T-helper 1 cell treated with Interleukin-12 subunit alpha and Interleukin-12 subunit beta and Interleukin-4 antibody, amounts not matched to agents 30 μg/mL and 1 μg/mL, for 36 hours (primary cell): ENCODE results near the gene TCAP.

ENCODE experiments used
- H3K27ac Mint-ChIP-seq: one replicate; pipeline ENCODE4 v1.8.0; 2021; ENCODE audit warnings: mild to moderate bottlenecking, mixed read lengths
- H3K27me3 Mint-ChIP-seq: one replicate; pipeline ENCODE4 v1.8.0; 2021; ENCODE audit warnings: low read depth, mixed read lengths
- H3K36me3 Mint-ChIP-seq: one replicate; pipeline ENCODE4 v1.8.0; 2021; ENCODE audit warnings: low read depth, mixed read lengths
- H3K4me1 Mint-ChIP-seq: one replicate; pipeline ENCODE4 v1.8.0; 2021; ENCODE audit warnings: low read depth, mixed read lengths
- H3K4me3 Mint-ChIP-seq: one replicate; pipeline ENCODE4 v1.8.0; 2021; ENCODE audit warnings: mild to moderate bottlenecking, moderate library complexity, mixed read lengths
- H3K9me3 Mint-ChIP-seq: one replicate; pipeline ENCODE4 v1.8.0; 2021; ENCODE audit warnings: mixed read lengths

TCAP gene

DNA sequence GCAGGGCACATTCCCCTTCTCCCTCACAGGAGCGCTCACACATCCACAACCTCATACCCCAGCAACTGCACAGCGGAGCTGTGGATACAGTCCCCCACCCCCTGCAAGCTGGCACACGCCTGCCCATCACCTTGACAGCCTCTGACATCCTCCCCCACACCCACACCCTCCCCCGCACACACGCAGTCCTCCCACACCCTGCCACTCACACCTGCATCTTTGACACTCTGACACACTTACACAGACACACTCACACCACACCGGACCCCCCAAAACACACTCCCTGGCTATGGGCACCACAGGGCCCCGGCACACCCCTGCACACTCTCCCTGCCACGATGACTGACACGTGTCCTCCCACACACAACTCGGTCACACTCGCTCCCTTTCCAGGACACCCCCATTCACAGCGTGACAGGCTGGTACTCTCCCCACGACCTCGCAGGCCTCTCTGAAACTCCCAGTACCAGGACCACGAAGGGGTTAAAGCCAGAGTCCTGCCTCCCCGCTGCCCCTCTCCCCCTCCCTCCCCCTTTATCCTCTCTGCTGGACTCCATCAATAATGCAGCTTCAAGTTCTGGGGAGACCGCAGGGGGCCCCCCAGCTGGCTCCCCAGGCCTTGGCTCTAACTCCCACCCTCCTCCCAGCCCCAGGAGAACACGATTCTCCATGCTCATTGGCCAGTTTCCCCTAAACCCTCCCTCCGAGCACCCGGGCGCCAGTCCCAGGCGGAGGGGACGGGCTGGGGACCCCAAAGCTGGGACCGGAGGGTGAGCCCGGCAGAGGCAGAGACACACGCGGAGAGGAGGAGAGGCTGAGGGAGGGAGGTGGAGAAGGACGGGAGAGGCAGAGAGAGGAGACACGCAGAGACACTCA, 38.7 kb upstream of the TCAP start, which contains the start of gene PPP1R1B:
Gene PPP1R1B (plus strand): TSS at position 782 of the 876 bp plus-strand sequence. CDS start 441 bp downstream, outside the sequence.
- Mint-ChIP-seq H3K27me3 (peaks cover 67% of the 10 kb centered on the region), H3K36me3 (no peaks in the 10 kb centered on the region), H3K4me1 (peaks cover 24% of the 10 kb centered on the region), H3K9me3 (no peaks in the 10 kb centered on the region), H3K27ac (no peak within 1 kb of the TSS), H3K4me3 (no peak within 1 kb of the TSS)

DNA sequence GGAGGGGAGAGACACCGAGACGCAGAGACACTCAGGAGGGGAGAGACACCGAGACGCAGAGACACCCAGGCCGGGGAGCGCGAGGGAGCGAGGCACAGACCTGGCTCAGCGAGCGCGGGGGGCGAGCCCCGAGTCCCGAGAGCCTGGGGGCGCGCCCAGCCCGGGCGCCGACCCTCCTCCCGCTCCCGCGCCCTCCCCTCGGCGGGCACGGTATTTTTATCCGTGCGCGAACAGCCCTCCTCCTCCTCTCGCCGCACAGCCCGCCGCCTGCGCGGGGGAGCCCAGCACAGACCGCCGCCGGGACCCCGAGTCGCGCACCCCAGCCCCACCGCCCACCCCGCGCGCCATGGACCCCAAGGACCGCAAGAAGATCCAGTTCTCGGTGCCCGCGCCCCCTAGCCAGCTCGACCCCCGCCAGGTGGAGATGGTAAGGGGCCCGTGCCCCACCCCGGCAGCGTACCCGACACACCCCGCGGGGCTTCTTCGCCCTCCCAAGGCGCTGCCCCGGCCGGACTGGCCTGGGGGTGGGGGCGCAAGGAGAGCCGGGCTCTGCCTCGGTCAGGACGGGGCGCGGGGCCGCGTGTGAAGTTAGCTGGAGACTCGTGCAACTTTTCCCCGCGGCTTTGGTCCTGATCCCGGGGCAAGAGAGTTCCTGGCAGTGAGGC, 38.0 kb upstream of the TCAP start:
- H3K27ac Mint-ChIP-seq = no peak overlapping the region
- H3K27me3 Mint-ChIP-seq = peaks cover 69% of the 10 kb centered on the region
- H3K4me1 Mint-ChIP-seq = peaks cover 25% of the 10 kb centered on the region
- no peak overlapping the region for H3K4me3 Mint-ChIP-seq
- H3K36me3 Mint-ChIP-seq = no peaks in the 10 kb centered on the region
- H3K9me3 Mint-ChIP-seq = no peaks in the 10 kb centered on the region

DNA sequence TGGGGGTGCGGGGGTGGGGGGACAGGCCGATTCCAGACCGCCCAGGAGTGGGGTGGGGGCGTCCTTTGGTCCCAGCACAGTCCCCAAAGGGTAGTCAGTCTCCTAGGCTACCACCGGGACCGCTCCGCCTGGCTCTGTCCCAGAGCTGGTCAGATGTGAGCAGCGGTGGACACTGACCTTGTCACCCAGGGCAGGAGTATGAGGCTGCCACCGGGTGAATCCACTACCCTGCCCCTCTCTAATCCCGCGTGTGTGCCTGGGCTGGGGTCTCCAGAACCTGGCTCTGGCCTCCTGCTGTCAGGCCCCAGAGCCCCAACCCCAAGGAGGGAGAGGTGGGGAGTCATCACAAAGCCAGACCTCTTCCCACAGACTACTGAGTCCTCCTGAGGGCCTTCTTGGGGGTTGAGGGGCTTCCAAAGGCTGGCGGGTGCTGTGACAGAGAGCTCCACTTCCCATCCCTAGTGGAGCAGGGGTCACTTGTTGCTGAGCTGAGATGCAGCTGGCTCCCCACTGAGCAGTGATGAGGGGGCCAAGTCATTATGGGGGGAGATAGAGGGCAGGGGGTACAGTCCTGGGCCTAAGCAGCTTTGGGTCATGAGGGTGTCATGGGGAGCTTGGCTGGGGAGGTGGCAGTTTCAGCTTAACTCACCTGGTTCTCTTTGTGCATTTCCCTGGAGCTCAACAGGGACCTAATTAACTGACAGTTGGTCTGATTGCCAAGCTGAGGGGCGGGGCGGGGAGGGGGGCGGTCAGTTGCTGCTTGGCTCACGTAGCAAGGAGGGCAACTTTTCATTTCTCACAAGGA, 37.2 kb upstream of the TCAP start:
- Mint-ChIP-seq H3K27ac (no peak overlapping the region), H3K36me3 (no peaks in the 10 kb centered on the region), H3K27me3 (peaks cover 69% of the 10 kb centered on the region), H3K4me1 (peaks cover 21% of the 10 kb centered on the region), H3K4me3 (no peak overlapping the region), H3K9me3 (no peaks in the 10 kb centered on the region)

DNA sequence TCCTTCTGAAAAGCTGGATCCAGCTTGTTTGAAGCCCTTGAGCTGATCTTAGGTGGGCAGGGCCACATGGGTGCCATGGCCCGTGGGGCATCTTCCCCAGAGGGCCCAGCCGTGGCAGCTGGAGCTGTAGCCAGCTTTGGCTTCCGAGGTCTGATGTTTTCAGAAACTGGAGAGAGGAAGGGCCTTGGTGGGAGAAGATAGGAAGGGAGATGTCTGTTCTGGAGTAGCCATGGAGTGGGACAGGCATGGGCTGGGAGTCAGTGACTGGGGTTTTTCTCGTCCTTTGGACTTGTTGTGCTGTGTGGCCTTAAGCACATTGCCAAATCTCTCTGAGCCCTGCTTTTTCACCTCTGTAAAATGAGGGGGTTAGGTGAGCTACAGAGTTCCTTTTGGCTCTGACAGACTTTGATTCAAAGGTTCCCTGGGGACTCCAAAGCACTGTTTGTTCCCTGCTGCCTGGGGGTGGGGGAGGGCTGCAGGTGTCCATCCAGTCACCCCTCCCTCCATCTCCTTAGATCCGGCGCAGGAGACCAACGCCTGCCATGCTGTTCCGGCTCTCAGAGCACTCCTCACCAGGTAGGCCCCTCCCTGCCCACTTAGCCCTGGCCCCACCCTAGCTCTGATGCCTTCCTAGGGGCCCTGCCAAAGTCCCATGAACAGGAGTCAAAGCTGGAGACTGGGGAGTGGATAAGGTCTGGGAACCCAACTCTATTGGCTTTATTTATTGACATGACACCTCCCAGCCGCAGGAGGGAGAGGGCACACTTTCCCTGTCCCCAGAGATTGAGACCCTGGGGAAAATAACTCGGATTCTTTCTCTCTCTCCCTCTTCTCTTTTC, 36.3 kb upstream of the TCAP start:
- H3K4me3 Mint-ChIP-seq = no peak overlapping the region
- H3K36me3 Mint-ChIP-seq = no peaks in the 10 kb centered on the region
- H3K4me1 Mint-ChIP-seq = peaks cover 13% of the 10 kb centered on the region
- H3K27ac Mint-ChIP-seq = no peak overlapping the region
- H3K27me3 Mint-ChIP-seq = peaks cover 62% of the 10 kb centered on the region
- no peaks in the 10 kb centered on the region for H3K9me3 Mint-ChIP-seq

DNA sequence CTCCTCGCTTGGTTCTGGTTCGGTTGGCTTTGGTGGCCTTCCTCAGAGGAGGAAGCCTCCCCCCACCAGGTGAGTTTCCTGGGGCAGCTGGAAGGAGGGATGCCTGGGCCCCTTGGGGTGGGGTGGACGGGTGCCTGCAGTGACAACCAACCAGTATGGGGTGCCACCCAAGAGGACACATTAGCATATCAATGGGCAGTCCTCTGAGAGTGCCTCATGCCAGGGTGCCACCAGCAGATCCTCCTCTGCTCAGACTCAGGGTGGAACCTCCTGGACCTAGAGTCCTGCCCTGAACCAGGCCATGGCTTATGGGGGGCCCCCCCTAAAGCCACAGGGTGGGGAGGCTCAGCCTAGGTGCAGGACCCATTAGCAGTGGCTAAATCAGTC, 35.7 kb upstream of the TCAP start:
- Mint-ChIP-seq H3K4me3 (no peak overlapping the region), H3K27ac (no peak overlapping the region), H3K9me3 (no peaks in the 10 kb centered on the region), H3K27me3 (peaks cover 60% of the 10 kb centered on the region), H3K4me1 (peaks cover 13% of the 10 kb centered on the region), H3K36me3 (no peaks in the 10 kb centered on the region)

DNA sequence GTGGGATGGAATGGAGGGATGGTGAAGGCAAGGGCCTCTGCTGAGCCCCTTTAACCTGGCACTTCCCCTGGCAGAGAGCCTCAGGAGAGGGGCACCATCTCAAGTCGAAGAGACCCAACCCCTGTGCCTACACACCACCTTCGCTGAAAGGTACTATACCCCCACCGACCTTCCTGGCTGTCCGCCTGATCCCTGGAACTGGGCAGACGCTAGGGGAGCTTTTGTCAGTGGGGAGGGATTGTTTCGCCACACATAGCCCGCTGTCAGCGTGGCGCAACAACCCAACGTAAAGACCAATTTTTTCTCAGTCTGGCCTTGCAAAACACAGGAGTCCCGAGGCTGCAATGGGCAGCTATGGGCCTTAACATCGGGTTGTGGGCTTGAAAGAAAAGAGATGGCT, 35.3 kb upstream of the TCAP start:
- H3K9me3 Mint-ChIP-seq = no peaks in the 10 kb centered on the region
- H3K4me1 Mint-ChIP-seq = peaks cover 13% of the 10 kb centered on the region
- H3K27ac Mint-ChIP-seq = no peak overlapping the region
- no peak overlapping the region for H3K4me3 Mint-ChIP-seq
- no peaks in the 10 kb centered on the region for H3K36me3 Mint-ChIP-seq
- H3K27me3 Mint-ChIP-seq = peaks cover 56% of the 10 kb centered on the region

DNA sequence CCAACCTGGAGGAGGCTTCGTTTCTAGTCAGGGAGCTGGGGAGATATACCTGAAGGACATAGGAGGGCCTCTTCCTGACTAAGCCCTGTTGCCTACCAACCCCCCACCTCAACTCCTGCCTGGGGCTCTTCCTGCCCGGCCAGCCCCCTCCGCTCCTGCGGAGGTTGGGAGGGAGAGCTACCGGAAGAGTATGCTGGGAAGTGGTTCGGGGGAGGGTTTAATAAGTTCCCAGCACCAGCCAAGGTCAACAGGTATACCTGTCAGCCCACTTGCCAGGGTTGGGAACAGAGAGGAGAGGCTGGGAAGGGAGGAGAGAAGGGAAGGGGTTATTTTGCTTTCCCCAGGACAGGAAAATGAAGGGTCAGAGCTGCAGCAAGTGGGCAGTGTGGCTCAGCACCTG, 33.7 kb upstream of the TCAP start:
- Mint-ChIP-seq H3K27ac (no peak overlapping the region), H3K9me3 (no peaks in the 10 kb centered on the region), H3K27me3 (peaks cover 41% of the 10 kb centered on the region), H3K36me3 (no peaks in the 10 kb centered on the region), H3K4me3 (no peak overlapping the region), H3K4me1 (peaks cover 13% of the 10 kb centered on the region)

DNA sequence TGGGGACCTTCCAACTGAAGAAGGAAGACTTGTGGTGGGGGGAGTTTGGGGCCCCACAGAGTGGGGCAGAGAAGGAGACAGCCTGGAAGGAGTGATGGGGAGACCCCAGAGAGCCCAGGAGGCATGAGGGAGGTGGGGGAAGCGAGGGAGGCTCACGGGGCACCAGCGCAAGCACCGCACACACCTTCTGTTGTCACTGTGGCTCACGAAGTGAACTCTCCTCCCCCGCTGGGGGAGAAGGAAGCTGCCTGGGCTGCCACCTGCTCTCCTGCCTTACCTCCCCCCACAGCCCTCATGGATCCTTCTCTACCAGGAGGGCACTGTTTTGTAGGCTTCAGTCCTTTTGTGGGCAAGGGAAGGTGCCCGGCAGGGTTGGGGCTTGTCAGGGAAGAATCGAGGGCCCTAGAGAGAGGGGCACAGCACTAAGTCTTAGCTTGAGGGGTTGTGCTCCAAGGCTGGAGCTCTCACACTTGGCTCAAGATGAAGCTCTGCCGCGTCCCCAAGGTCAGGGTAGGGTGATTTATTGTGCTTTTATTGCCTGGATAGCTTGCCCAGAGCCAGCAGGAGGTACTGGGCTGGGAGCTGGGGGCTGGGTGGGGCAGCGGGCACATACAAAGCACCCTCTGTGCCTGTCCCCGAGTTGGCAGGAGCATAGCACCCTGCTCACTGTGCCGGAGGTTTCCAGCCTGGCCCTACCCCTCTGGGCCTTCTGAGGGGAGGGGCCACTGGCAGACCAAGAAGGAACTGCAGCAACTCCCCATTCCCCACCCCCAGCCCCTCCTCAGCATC, 32.8 kb upstream of the TCAP start:
- Mint-ChIP-seq H3K27ac (no peak overlapping the region), H3K4me1 (peaks cover 14% of the 10 kb centered on the region), H3K36me3 (no peaks in the 10 kb centered on the region), H3K9me3 (no peaks in the 10 kb centered on the region), H3K27me3 (peaks cover 35% of the 10 kb centered on the region), H3K4me3 (no peak overlapping the region)

DNA sequence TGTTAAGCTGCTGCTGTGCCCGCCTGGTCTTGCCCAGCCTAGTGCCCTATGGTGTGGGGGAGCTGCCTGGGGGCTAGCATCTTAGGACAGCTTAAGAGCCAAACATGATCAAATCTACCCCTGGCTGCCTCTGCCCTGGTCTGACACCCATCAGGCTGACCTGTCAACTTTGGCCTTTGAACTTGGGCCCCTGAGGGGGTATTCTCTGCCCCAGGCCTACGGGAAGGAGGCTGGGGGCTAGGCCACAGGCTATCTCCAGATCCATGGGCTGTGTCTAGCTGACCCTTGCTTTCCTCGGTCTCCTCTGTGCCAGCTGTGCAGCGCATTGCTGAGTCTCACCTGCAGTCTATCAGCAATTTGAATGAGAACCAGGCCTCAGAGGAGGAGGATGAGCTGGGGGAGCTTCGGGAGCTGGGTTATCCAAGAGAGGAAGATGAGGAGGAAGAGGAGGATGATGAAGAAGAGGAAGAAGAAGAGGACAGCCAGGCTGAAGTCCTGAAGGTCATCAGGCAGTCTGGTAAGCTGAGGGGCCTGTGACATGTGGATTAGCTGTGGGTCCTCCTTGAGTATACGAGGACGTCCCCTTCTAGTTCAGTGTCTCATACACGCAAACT, 31.5 kb upstream of the TCAP start:
- Mint-ChIP-seq H3K4me1 (peaks cover 26% of the 10 kb centered on the region), H3K36me3 (peaks cover 4% of the 10 kb centered on the region), H3K4me3 (no peak overlapping the region), H3K27me3 (peaks cover 22% of the 10 kb centered on the region), H3K27ac (no peak overlapping the region), H3K9me3 (no peaks in the 10 kb centered on the region)

DNA sequence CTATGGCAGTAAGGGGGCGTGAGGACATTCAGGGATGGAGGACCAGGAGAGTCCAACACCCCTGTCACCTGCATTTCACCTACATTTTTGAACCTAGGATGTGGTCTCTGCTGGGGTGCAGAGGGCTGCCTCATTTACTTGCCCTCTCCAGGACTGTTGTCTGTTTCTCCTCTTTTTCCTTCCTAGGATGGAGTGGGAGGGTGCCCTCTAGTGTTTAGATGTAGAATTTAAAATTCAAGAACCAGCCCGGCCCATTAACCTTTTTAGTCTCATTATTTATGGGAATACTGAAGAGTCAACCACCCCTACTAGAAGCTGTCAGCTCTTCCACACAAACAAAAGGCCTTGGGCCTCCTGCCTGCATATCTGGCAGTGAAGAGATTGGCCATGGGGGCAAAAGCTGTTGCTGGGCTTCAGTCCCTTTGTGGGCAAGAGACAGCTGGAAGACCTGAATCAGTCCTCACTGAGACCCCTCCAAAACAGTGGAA, 30.7 kb upstream of the TCAP start:
- Mint-ChIP-seq H3K27ac (no peak overlapping the region), H3K9me3 (no peaks in the 10 kb centered on the region), H3K4me1 (peaks cover 32% of the 10 kb centered on the region), H3K4me3 (no peak overlapping the region), H3K27me3 (peaks cover 14% of the 10 kb centered on the region), H3K36me3 (peaks cover 8% of the 10 kb centered on the region)

DNA sequence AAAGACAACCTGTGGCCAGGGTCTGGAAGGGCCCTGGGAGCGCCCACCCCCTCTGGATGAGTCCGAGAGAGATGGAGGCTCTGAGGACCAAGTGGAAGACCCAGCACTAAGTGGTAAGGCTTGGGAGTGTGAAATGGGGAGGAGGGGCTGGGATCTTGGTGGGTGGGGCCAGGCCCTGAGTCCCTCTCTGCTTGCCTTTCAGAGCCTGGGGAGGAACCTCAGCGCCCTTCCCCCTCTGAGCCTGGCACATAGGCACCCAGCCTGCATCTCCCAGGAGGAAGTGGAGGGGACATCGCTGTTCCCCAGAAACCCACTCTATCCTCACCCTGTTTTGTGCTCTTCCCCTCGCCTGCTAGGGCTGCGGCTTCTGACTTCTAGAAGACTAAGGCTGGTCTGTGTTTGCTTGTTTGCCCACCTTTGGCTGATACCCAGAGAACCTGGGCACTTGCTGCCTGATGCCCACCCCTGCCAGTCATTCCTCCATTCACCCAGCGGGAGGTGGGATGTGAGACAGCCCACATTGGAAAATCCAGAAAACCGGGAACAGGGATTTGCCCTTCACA, 29.5 kb upstream of the TCAP start:
- H3K27ac Mint-ChIP-seq = no peak overlapping the region
- peaks cover 37% of the 10 kb centered on the region for H3K4me1 Mint-ChIP-seq
- peaks cover 8% of the 10 kb centered on the region for H3K36me3 Mint-ChIP-seq
- peaks cover 12% of the 10 kb centered on the region for H3K27me3 Mint-ChIP-seq
- H3K4me3 Mint-ChIP-seq = no peak overlapping the region
- no peaks in the 10 kb centered on the region for H3K9me3 Mint-ChIP-seq

DNA sequence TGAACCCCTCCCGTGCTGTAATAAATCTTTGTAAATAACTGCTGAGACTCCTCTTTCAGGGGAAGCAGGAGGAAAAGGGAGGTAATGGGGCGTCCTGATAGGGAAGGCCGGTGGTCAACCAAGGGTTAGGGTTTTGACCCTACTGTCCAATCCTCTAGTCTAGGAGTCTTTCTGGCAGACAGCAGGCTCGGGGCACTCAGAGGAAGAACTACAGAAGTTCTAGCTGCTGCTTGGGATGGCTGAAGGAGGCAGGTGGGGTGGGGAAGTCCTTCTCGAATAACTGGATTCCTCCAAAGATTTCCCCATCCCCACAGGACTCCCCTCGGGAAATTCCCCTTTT, 28.6 kb upstream of the TCAP start:
- peaks cover 33% of the 10 kb centered on the region for H3K4me1 Mint-ChIP-seq
- H3K36me3 Mint-ChIP-seq = peaks cover 8% of the 10 kb centered on the region
- peak overlapping the region; percentile 96 for H3K4me3 Mint-ChIP-seq
- H3K27ac Mint-ChIP-seq = peak overlapping the region; percentile 29
- H3K27me3 Mint-ChIP-seq = peaks cover 4% of the 10 kb centered on the region
- H3K9me3 Mint-ChIP-seq = no peaks in the 10 kb centered on the region
